LoVo (cell line): ENCODE measurements around the gene MGAT2.
"Not testable (repeated sequence)": the region's sequence is repeated elsewhere in the genome, so short reads cannot be mapped to it uniquely, and the experiment has no call there.

Source experiments
- DNase-seq: peaks from one replicate; pipeline ENCODE4 v3.0.0-alpha.2; 2016; ENCODE audit warnings: low spot score

MGAT2 gene

GRCh38 chr14:49657500-49657899 lies 36.9 kb downstream of the MGAT2 start:
- not testable (repeated sequence) for DNase-seq

- DNase-seq, result no peak
Measured at GRCh38 chr14:49659526-49660455, 39.2 kb downstream of the MGAT2 start.

GRCh38 chr14:49670475-49670874 lies 49.9 kb downstream of the MGAT2 start:
- no peak for DNase-seq
